ENCODE results near the gene SUMO4.

Gene SUMO4

DNA sequence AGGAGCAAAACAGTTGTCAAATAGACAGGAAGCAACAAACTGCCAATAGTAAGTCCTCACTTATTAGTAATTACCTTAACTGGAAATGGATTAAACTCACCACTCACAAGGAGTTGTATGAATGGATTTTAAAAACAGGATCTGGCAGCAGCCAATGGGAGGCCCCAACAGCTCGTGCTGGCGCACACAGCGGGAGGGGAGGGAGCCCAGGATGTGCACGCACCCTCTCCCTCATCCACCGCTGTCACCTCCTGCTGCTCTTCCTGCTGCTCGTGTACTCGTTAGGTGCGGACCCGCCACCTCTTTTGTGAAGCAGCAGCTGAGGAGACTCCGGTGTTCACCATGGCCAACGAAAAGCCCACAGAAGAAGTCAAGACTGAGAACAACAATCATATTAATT lies at the start of gene SUMO4:
Gene SUMO4, plus strand, starts transcription at position 213 of the 400 bp plus-strand sequence. Its CDS starts 130 bp downstream, at position 343.
- FAIRE-seq = no peak

DNA sequence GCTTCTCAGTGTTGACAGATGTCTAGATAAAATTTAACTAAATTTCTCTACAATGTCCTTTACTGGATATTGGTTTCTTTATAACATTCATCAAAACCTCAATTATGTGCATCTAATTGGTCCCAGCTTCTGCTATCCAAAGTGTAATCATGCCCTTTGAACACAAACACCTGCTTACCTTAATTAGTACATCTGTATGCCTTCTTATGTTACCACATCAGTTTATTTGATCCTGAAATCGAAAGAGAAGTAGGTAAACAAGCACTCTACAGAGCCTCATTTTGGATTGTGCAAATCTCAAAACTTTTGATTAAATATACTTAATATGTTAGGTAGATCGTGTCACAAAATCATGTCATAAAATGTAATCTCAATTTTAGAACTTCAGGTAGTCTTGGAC lies 46.1 kb upstream of the SUMO4 start:
- peak; percentile 38 for FAIRE-seq

DNA sequence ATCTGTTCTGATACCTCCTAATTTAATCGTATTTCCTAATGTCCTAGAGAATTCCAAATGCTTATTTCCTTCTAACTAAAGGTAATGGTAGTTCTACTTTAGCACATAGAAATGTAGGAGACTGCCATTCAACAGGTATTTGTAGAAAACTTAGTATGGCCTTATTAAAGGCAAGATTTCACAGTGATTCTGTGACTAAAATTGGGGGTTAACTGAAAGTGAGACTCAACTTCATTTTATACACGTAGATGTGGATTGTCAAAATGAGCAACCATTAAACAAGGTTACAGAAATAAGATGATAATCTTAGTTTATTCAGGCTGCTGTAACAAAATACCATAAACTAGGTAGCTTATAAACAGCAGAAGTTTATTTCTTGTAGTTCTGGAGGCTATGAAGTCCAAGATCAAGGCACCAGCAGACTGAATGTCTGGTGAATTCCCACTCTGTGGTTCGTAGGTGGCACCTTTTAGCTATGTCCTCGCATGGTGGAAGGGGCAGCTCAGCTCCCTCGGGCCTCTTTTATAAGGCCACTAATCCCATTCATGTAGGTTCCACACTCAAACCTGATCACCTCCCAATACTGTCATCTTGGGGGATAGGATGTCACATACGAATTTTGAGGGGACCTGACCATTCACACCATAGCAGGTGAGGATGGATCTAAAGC lies 43.8 kb upstream of the SUMO4 start:
- no peak for FAIRE-seq

DNA sequence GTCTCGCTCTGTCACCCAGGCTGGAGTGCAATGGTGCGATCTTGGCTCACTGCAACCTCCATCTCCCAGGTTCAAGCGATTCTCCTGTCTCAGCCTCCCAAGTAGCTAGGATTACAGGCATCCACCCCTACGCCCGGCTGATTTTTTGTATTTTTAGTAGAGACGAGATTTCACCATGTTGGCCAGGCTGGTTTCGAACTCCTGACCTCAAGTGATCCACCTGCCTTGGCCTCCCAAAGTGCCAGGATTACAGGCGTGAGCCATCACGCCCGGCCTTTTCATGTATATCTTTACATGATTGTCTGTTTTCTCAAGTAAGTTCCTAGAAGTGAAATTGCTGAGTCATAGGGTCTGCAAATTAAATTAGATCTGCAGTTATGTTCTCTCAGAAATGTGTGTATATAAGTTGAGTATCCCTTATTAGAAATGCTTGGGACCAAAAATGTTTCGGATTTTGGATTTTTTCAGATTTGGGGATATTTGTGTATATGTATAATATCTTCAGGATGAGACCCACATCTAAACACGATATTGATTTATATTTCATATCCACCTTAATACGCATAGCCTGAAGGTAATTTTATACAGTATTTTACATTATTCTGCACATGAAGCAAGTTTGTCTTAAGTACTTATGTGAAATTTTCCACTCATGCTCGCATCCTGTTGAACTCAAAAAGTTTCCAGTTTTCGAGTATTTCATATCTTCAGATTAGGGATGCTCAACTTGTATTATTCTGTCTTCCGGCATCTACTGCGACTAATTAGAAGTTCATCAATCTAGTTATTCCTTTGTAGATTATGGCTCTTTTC lies 42.1 kb upstream of the SUMO4 start:
- FAIRE-seq = no peak

- no peak for FAIRE-seq
Observed at GRCh38 chr6:149359440-149359839, 40.6 kb upstream of the SUMO4 start.

- FAIRE-seq = no peak
Observed at GRCh38 chr6:149360536-149360935, 39.5 kb upstream of the SUMO4 start.

DNA sequence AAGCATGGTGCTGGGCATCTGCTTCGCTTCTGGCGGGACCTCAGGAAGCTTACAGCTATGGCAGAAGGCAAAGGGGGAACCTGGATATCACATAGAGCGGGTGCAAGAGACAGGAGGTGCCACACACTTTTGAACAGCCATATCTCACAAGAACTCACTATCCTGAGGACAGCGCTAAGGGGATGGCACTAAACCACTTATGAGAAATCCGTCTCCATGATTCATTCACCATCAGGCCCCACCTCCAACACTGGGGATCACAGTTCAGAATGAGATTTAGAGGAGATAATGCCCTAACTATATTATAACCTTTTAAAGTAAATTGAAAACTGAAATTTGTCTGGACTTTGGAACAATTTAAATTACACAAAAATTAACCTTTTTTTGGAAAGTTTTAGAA lies 37.8 kb upstream of the SUMO4 start:
- FAIRE-seq = no peak

DNA sequence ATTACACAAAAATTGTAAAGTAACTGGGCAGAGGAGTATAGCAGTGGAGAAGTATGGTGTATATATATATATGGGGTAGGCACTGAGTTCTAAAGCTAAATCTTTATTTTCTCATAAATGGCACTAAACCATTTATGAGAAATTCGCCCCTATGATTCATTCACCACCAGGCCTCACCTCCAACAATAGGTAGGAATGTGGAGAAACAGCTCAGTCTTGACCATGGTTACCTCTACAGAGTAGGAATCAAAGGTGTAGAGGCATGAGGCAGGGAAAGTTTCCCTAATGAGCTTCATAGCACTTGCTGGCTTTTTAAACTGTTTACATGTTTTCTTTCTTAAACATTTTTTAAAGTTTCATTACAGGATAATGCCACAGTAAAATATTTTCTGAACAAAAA lies 36.9 kb upstream of the SUMO4 start:
- no peak for FAIRE-seq

- no peak for FAIRE-seq
Observed at GRCh38 chr6:149364557-149364956, 35.5 kb upstream of the SUMO4 start.

GRCh38 chr6:149365197-149365596 lies 34.9 kb upstream of the SUMO4 start:
- peak; percentile 55 for FAIRE-seq

- FAIRE-seq = no peak
Observed at GRCh38 chr6:149366267-149366921, 33.7 kb upstream of the SUMO4 start.

DNA sequence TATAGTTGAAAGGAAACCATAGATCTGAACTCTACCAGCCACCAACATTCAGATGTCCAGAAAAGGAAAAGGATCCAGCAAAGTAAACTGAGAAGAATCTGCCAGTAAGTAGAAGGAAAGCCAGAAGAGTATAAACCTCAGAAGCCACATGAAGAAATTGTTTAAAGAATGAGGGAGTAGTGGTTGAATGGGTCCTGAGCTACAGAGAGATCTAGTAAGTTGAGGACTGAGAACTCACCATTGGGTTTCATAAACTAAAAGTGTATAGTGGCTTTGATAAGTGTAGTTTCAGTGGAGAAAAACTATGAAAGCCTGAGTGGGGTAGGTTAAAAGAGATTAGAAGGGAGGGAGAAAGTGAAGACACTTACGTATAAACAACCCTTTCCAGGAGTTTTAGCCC lies 32.0 kb upstream of the SUMO4 start:
- FAIRE-seq = no peak

- FAIRE-seq = no peak
Observed at GRCh38 chr6:149371154-149371553, 28.9 kb upstream of the SUMO4 start.

GRCh38 chr6:149372062-149372461 lies 28.0 kb upstream of the SUMO4 start:
- FAIRE-seq = peak; percentile 84

DNA sequence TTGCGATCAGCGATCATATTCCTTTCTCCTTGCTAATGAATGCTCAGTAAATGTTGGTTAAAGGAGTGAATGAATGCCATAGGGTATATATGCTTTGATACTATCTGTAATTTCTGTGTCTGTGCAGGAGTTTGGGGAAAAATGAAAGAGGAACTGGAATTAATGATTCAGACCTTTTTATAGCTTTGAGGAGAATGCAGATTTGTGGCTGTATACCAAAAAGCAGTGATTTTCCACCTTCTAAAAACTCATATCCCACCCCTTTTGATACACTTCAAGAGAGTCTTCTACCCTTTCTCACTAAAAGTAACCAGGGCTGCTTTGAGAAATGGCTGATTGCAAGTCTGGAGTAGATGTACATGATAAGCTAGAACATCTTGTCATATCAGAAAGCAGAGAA lies 26.6 kb upstream of the SUMO4 start:
- FAIRE-seq = no peak

GRCh38 chr6:149379977-149380376 lies 20.1 kb upstream of the SUMO4 start:
- FAIRE-seq = no peak

- FAIRE-seq = no peak
Observed at GRCh38 chr6:149380523-149380922, 19.5 kb upstream of the SUMO4 start.

DNA sequence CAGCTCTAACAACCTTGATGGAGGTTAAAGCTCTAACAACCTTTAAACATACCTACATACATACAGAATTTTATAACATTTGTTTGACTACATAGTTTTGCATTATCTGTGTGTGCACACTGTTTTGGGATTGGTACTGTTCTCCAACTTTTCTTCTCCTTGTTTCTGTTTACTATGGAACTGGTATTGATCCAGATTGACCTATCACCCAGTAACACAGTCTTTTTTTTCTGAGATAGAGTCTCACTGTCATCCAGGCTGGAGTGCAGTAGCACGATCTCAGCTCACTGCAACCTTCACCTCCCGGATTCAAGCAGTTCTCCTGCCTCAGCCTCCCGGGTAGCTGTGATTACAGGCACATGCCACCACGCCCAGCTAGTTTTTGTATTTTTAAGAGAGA lies 16.7 kb upstream of the SUMO4 start:
- no peak for FAIRE-seq

GRCh38 chr6:149384464-149384863 lies 15.6 kb upstream of the SUMO4 start:
- FAIRE-seq = no peak

DNA sequence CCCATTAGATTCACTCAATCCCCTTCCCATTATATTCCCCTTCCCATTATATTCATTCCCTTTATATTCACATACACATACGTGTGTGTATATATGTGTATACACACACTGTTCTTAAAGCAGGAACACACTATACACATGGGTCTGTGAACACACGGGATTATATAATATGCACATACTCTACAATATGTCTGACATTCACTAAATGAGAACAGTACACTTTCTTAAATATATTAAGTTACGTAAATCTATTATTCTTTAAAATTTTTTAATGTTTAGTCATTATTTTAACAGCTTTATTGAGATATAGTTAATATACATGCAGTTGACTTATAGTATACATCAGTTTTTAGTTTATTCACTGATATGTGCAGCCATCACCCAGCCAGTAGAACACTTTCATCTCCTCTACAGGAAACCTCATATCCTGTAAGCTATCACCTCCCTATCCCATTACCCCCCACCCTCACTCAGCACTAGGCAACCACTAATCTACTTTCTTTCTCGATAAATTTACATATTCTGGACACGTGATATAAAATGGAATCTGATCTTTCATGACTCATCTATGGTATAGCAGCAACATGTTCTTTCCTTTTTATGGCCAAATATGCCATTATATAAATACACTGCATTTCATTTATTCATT lies 13.9 kb upstream of the SUMO4 start:
- no peak for FAIRE-seq

DNA sequence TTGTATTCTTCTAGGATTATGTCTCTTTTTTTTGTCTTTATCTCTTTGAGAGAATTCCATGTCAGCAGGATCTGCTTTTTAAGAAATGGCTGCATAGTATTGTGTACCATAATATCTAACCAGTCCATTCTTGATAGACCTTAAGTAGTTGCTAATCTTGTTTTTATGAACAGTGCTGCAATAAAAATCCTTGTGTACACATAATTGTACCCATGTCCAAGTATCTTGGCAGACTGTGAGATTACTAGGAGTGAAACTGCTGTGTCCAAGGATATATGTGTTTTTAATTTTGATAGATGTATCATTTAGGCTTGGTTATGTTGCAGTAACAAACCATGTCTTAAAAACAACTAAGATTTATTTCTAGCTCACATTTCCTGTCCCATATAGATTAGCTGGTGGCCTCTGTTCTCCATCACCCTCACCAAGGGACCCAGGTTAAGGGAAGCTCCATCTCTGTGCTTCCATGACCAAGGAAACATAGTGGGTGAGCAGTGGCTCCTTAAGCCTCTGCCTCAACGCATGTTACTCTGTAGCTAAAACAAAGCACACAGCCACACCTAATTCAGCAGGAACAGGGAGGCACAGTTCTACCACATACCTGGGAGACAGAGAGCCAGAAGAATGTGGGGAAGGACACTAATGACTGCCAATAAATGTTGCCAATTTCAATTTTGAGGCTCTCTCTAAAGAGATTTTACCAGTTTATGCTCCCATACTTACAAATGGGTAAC lies 12.1 kb upstream of the SUMO4 start:
- no peak for FAIRE-seq

DNA sequence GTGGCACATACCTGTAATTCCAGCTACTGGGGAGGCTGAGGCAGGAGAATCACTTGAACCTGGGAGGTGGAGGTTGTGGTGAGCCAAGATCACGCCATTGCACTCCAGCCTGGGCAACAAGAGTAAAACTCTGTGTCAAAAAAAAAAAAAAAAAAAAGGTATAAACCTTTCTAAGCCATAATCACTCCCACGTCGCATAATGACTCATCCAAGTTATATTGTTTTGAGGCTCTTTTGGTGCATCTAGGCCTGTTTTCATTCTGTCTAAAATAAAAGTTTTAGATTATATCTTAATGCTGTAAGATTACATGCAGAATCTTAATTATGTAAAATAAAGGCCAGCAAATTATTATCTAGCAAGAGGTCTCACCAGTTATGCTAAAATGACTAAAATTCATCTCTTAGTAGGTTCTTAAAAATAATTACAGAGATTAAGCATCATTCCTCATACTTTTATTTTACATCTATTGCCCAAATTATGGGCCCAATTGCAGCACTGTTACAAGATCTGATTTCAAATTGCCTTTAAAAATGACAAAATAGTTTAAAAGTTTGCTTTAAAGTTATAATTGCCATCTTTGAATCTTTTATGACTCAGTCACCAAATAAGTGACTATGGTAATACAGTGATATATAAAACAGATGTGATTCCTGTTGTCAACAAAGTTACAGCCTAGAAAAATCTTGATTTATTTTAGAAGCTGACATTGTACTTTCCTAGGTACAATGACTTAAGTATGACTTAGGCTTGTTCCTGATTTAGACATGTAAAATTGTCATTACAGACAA lies 10.4 kb upstream of the SUMO4 start:
- FAIRE-seq = no peak

Data from islet of Langerhans (tissue), 1 donor.